Transverse colon (tissue), 3 donors: ENCODE data around the gene FAM107B.

Experiments used
- POLR2A ChIP-seq: fragments of 450-650 bp; IDR thresholded peaks from one replicate; pipeline ENCODE4 v1.6.1; 2016; ENCODE audit warnings: antibody characterized with exemption, mild to moderate bottlenecking, moderate library complexity
- TF ChIP-seq, protein P1 (sequence below), 5 experiments: fragments of 200-600 bp in 3 of 5; fragments of 450-650 bp in 2 of 5; sonication (generic) in 3 of 5; IDR thresholded peaks; 1 replicate in 2 of 5; 2 replicates in 3 of 5; pipeline ENCODE4 v1.5.1; 2016 to 2017; ENCODE audit warnings: antibody characterized with exemption in 5 of 5, inconsistent platforms in 3 of 5, mild to moderate bottlenecking in 2 of 5, moderate library complexity in 1 of 5

DNA sequence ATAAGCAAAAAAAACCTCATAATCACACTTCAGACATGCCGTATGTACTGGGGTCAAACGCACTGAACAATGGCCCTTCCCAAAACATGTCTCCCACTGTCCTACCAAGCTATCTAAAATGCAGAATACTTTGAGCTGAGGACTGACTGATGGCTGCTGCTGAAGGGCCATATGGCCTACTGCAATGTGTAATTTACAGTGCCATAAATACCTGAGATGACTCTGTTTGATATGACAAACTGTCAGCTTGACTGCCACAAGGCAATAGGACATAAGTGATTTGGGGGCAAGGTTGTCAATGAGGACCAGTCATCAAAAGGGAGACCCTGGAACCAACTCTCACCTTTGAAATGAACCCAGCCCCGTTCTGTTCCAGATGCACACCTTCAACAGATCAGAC lies 256.5 kb downstream of the FAM107B start:
- TF ChIP-seq POLR2A, result no peak
- TF ChIP-seq, protein P1, sequence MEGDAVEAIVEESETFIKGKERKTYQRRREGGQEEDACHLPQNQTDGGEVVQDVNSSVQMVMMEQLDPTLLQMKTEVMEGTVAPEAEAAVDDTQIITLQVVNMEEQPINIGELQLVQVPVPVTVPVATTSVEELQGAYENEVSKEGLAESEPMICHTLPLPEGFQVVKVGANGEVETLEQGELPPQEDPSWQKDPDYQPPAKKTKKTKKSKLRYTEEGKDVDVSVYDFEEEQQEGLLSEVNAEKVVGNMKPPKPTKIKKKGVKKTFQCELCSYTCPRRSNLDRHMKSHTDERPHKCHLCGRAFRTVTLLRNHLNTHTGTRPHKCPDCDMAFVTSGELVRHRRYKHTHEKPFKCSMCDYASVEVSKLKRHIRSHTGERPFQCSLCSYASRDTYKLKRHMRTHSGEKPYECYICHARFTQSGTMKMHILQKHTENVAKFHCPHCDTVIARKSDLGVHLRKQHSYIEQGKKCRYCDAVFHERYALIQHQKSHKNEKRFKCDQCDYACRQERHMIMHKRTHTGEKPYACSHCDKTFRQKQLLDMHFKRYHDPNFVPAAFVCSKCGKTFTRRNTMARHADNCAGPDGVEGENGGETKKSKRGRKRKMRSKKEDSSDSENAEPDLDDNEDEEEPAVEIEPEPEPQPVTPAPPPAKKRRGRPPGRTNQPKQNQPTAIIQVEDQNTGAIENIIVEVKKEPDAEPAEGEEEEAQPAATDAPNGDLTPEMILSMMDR (IDR thresholded peaks at IDR 0.05), result no peak
